Endodermal cell (in vitro differentiated cells): ENCODE measurements around the gene SLC17A2. TPM values are rescaled to one million over a fixed set of nuclear protein-coding genes. Genes with fewer than 3 reads are reported as not detected.

ENCODE experiments used
- DNase-seq: peaks from one replicate; pipeline ENCODE4 v3.0.0-alpha.2; 2017
- H3K27ac ChIP-seq: 2 replicates; pipeline ENCODE4 v1.5.1; 2013; ENCODE audit warnings: mild to moderate bottlenecking, low read depth, low read length, moderate library complexity
- H3K27me3 ChIP-seq: 2 replicates; pipeline ENCODE4 v1.6.1; 2013; ENCODE audit warnings: mild to moderate bottlenecking, low read length, moderate library complexity; ENCODE audit not compliant: insufficient read depth, control insufficient read depth, poor library complexity, severe bottlenecking
- H3K36me3 ChIP-seq: 2 replicates; pipeline ENCODE4 v1.7.0; 2013; ENCODE audit warnings: mild to moderate bottlenecking, low read length, moderate library complexity; ENCODE audit not compliant: control insufficient read depth, insufficient read depth
- H3K4me1 ChIP-seq: one replicate; pipeline ENCODE4 v1.7.0; 2013; ENCODE audit warnings: low read length; ENCODE audit not compliant: control insufficient read depth, insufficient read depth
- H3K4me3 ChIP-seq: 2 replicates; pipeline ENCODE4 v1.5.1; 2013; ENCODE audit warnings: mild to moderate bottlenecking, low read length, moderate library complexity
- H3K9ac ChIP-seq: 2 replicates; pipeline ENCODE4 v1.6.1; 2013; ENCODE audit warnings: mild to moderate bottlenecking, low read length, moderate library complexity; ENCODE audit not compliant: poor library complexity, severe bottlenecking; ENCODE audit errors: extremely low read depth
- H3K9me3 ChIP-seq: 2 replicates; pipeline ENCODE4 v1.6.1; 2013; ENCODE audit warnings: mild to moderate bottlenecking, low read length, moderate library complexity; ENCODE audit not compliant: control insufficient read depth
- H3K27ac Mint-ChIP-seq: 2 replicates; pipeline ENCODE4 v1.8.0; 2020; ENCODE audit warnings: mixed read lengths
- H3K27me3 Mint-ChIP-seq: 2 replicates; pipeline ENCODE4 v1.8.0; 2021; ENCODE audit warnings: mild to moderate bottlenecking, mixed read lengths; ENCODE audit not compliant: insufficient read depth
- H3K36me3 Mint-ChIP-seq: 2 replicates; pipeline ENCODE4 v1.8.0; 2020; ENCODE audit warnings: low read depth, mixed read lengths
- H3K4me1 Mint-ChIP-seq: 2 replicates; pipeline ENCODE4 v1.8.0; 2020; ENCODE audit warnings: mixed read lengths
- H3K4me3 Mint-ChIP-seq: 2 replicates; pipeline ENCODE4 v1.8.0; 2020; ENCODE audit warnings: mild to moderate bottlenecking, moderate library complexity, mixed read lengths
- H3K9me3 Mint-ChIP-seq: 2 replicates; pipeline ENCODE4 v1.8.0; 2020; ENCODE audit warnings: mild to moderate bottlenecking, mixed read lengths
- CTCF ChIP-seq: fragments of 200-600 bp; sonication (generic); conservative IDR thresholded peaks from 2 replicates; pipeline ENCODE4 v1.5.0; 2021; ENCODE audit warnings: antibody characterized with exemption, mild to moderate bottlenecking
- WGBS, 2 experiments: methylation state at CpG; one replicate each; pipeline versions ENCODE4 v1.1.5 to v1.1.7; 2013; ENCODE audit warnings: missing lambda C conversion rate in 2 of 2, mixed read lengths in 1 of 2; ENCODE audit not compliant: insufficient coverage in 1 of 2, insufficient read length in 1 of 2; 5-methylcytosine and 5-hydroxymethylcytosine counted together
- total RNA-seq, 2 donors: library from RNA; stranded (reverse); fragmentation: NEBNext Ultra II Directional in 1 of 2; extraction: Animal tissue kit (Norgen Biotek cat#: 25700) in 1 of 2; gene quantifications; 2 replicates in 1 of 2; 3 replicates in 1 of 2; pipeline ENCODE4 v1.2.1, GENCODE V29; 2021

SLC17A2 gene
- total RNA-seq, 2 donors from 2014 or later = not detected

GRCh38 chr6:25953733-25954132 is 23.2 kb upstream of the SLC17A2 start:
- Histone ChIP-seq H3K27me3 (no peaks in the 10 kb centered on the region), H3K4me3 (no peak overlapping the region), H3K4me1 (no peaks in the 10 kb centered on the region), H3K36me3 (no peaks in the 10 kb centered on the region), H3K9me3 (peaks cover 12% of the 10 kb centered on the region), H3K9ac (no peak overlapping the region), H3K27ac (no peak overlapping the region)
- no peak for DNase-seq
- no peak overlapping the region for H3K4me3 Mint-ChIP-seq
- H3K27ac Mint-ChIP-seq = no peak overlapping the region
- no peaks in the 10 kb centered on the region for H3K36me3 Mint-ChIP-seq
- no peak for TF ChIP-seq CTCF
- peaks cover 9% of the 10 kb centered on the region for H3K9me3 Mint-ChIP-seq
- no peaks in the 10 kb centered on the region for H3K27me3 Mint-ChIP-seq
- H3K4me1 Mint-ChIP-seq = no peaks in the 10 kb centered on the region
- 77 to 80% methylated on average over 1 to 3 of the region's 3 CpGs for WGBS, 2 experiments

DNA sequence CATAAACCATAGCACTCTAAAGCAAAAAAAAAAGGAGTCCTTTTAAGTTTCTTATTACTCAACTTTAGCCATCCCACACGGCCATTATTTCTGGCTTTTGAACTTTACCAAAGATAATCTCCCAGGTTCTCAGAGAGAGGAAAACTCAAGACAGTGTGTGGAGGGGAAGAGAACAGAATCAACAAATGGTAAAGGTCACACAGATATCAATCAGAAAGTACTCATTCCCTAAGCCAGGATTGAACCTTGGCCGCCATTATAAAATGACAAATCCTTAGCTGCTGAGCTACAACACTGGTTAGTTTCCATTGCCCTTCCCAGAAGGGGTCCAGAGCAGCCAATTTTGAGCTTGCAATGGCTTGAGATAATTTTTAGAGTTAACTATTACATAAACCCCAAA is 22.0 kb upstream of the SLC17A2 start:
- 83 to 91% methylated on average over 1 to 2 of the region's 2 CpGs for WGBS, 2 experiments
- H3K27me3 Mint-ChIP-seq = no peaks in the 10 kb centered on the region

GRCh38 chr6:25951296-25952032 is 21.0 kb upstream of the SLC17A2 start:
- Histone ChIP-seq H3K9me3 (no peaks in the 10 kb centered on the region), H3K4me3 (no peak overlapping the region), H3K36me3 (no peaks in the 10 kb centered on the region), H3K9ac (no peak overlapping the region), H3K27me3 (no peaks in the 10 kb centered on the region), H3K27ac (no peak overlapping the region), H3K4me1 (no peaks in the 10 kb centered on the region)
- Mint-ChIP-seq H3K27ac (no peak overlapping the region), H3K4me3 (no peak overlapping the region), H3K36me3 (no peaks in the 10 kb centered on the region), H3K9me3 (peaks cover 1% of the 10 kb centered on the region), H3K27me3 (no peaks in the 10 kb centered on the region), H3K4me1 (no peaks in the 10 kb centered on the region)
- 87 to 90% methylated on average over 3 to 7 of the region's 7 CpGs for WGBS, 2 experiments
- TF ChIP-seq CTCF = no peak
- DNase-seq = no peak

More for the DNA sequence above, 22.0 kb upstream of the SLC17A2 start:
- H3K4me1 ChIP-seq = no peaks in the 10 kb centered on the region
- no peak for DNase-seq
- no peaks in the 10 kb centered on the region for H3K36me3 ChIP-seq
- H3K4me3 ChIP-seq = no peak overlapping the region
- Mint-ChIP-seq H3K4me1 (no peaks in the 10 kb centered on the region), H3K36me3 (no peaks in the 10 kb centered on the region), H3K4me3 (no peak overlapping the region), H3K9me3 (no peaks in the 10 kb centered on the region), H3K27ac (no peak overlapping the region)
- H3K27me3 ChIP-seq = no peaks in the 10 kb centered on the region
- no peak overlapping the region for H3K27ac ChIP-seq
- peaks cover under 1% of the 10 kb centered on the region for H3K9me3 ChIP-seq
- H3K9ac ChIP-seq = no peak overlapping the region
- TF ChIP-seq CTCF = no peak
